Measurements from ENCODE around the gene VGLL4. TPM values are rescaled to one million over a fixed set of nuclear protein-coding genes. Genes with fewer than 3 reads are reported as not detected.

The VGLL4 gene
- total RNA-seq, 1 experiment from 2014 or later = 41.2 TPM

DNA sequence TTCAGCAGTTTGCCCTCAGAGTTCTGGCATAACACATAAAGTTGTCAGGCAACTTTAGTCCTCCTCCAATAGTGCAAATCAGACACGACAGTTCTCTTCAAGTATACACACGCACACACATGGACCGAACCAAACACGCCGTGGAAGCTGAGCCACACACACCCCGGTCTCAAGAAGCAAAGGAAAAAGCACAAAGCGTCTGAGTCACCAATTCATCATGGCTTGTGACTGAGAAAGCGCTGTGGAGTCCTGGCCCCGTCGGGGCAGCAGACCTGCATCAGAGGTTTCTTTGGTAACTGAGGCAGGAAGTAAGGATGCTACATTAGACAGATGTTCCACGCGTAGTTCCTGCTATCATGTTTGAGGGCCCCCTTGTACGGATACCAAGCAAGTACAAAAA, 85.7 kb downstream of the VGLL4 start:
- H3K9me3 ChIP-seq (ENCODE audit: low read depth, low read length, poor library complexity, severe bottlenecking) = no peaks in the 10 kb centered on the region
- ChIA-PET POLR2A (ENCODE audit: low non-redundant PET) (no interaction called here), CTCF (no interaction called here)
- DNase-seq (ENCODE audit: low spot score) = no peak
- TSS peak; percentile 41 for BruUV-seq (replicated peaks)
- TF ChIP-seq, protein P1, sequence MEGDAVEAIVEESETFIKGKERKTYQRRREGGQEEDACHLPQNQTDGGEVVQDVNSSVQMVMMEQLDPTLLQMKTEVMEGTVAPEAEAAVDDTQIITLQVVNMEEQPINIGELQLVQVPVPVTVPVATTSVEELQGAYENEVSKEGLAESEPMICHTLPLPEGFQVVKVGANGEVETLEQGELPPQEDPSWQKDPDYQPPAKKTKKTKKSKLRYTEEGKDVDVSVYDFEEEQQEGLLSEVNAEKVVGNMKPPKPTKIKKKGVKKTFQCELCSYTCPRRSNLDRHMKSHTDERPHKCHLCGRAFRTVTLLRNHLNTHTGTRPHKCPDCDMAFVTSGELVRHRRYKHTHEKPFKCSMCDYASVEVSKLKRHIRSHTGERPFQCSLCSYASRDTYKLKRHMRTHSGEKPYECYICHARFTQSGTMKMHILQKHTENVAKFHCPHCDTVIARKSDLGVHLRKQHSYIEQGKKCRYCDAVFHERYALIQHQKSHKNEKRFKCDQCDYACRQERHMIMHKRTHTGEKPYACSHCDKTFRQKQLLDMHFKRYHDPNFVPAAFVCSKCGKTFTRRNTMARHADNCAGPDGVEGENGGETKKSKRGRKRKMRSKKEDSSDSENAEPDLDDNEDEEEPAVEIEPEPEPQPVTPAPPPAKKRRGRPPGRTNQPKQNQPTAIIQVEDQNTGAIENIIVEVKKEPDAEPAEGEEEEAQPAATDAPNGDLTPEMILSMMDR (conservative IDR thresholded peaks at IDR 0.05; ENCODE audit: low read depth, low read length) = no peak
- TF ChIP-seq EZH2 (IDR thresholded peaks at IDR 0.05; ENCODE audit: borderline replicate concordance, low read depth, low read length, poor library complexity, severe bottlenecking) = no peak
- no peak overlapping the region for H3K27ac ChIP-seq (ENCODE audit: low read depth, low read length, poor library complexity, severe bottlenecking)
- peaks cover 16% of the 10 kb centered on the region for H3K36me3 ChIP-seq (ENCODE audit: insufficient read depth, low read length, poor library complexity, severe bottlenecking)
- no peaks in the 10 kb centered on the region for H3K4me1 ChIP-seq (ENCODE audit: insufficient read depth, low read length, poor library complexity, severe bottlenecking)
- intact Hi-C loops (cut with micrococcal nuclease; ENCODE audit: unreplicated experiment) = no loop called here
- no peak overlapping the region for H3K4me3 ChIP-seq (ENCODE audit: low read depth, low read length, poor library complexity, severe bottlenecking)
- H3K27me3 ChIP-seq (replicated peaks; ENCODE audit: insufficient read depth, low read depth, low read length, poor library complexity) = no peaks in the 10 kb centered on the region

DNA sequence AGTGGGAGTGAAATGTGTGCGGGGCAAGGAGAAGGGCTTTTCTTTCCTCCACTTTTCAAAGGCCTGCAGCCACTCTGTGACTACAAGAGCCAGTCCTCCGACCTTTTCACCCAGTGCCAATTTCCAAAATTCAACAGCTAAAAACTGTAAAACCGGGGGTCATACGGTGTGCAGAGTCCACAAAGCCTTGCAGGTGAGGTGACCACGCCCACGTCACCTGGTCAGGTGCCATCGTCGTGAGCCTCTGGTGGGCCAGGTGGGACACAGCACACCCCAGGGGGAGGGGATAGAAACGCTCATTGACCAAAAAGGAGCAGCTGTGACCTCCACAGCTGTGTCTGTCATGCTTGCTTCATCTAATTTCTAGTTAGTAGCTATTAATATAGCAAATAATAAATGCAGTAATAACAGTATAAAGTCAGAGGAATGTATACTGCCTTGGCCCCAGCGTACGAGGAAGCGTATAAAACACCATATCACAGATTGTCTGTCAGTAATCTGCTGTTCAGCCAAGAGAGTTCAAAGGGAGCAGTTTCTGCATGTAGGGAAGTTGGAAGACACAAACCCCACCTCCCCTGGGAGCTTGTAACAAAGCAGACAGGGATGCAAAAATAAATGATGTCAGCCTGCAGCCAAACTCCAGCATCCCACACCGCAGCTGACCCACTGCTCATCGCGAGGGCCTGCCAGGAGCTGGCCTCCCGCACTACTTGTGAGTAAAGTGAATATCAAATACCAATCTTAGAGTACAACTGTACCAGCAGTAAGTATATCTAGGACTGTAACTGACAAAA, 86.7 kb downstream of the VGLL4 start:
- Histone ChIP-seq H3K9me3 (ENCODE audit: low read depth, low read length, poor library complexity, severe bottlenecking) (no peaks in the 10 kb centered on the region), H3K4me1 (ENCODE audit: insufficient read depth, low read length, poor library complexity, severe bottlenecking) (no peaks in the 10 kb centered on the region), H3K36me3 (ENCODE audit: insufficient read depth, low read length, poor library complexity, severe bottlenecking) (peaks cover 13% of the 10 kb centered on the region), H3K27me3 (replicated peaks; ENCODE audit: insufficient read depth, low read depth, low read length, poor library complexity) (no peaks in the 10 kb centered on the region), H3K4me3 (ENCODE audit: low read depth, low read length, poor library complexity, severe bottlenecking) (no peak overlapping the region), H3K27ac (ENCODE audit: low read depth, low read length, poor library complexity, severe bottlenecking) (no peak overlapping the region)
- ChIA-PET CTCF (no interaction called here), POLR2A (ENCODE audit: low non-redundant PET) (no interaction called here)
- TF ChIP-seq EZH2 (IDR thresholded peaks at IDR 0.05; ENCODE audit: borderline replicate concordance, low read depth, low read length, poor library complexity, severe bottlenecking) = no peak
- TF ChIP-seq, protein P1 (conservative IDR thresholded peaks at IDR 0.05; ENCODE audit: low read depth, low read length) = no peak
- no peak for DNase-seq (ENCODE audit: low spot score)
- BruUV-seq (replicated peaks) = no TSS peak
- intact Hi-C loops (cut with micrococcal nuclease; ENCODE audit: unreplicated experiment) = no loop called here

DNA sequence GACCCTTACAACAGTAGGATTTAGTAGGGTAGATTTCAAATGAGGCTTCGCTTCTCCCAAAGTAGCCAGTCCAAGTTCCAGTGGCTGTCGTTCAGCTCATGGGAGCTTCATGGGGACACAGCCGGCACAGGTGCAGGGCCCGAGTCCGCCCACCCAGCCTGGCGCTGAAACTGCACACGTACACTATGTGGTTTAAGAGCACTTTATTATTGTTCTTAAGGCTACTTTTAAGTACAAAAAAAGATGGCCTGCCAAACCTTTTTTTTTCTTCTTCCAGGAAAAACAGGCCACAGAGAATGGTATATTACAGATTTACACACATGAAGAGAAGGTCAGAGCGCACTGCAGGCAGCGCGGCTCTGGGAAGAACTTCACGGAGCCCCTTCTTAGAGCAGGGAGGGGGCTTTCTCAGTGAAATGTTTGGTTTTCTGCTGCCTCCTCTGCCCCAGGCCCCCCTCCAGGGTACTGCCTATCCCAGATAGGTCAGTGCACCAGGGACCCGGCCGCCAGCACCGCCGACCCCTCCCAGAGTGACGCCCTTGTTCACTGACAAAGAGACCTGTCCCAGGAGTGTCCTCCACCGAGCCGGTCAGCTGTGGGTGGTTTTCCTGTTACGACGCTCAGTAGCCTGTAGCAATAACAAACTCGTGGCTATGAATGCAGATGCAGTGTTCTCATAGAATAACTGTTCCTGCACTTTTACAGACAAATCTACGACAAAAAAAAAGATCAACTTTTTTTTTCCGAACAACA, 87.7 kb downstream of the VGLL4 start:
- no TSS peak for BruUV-seq (replicated peaks)
- no peak for TF ChIP-seq EZH2 (IDR thresholded peaks at IDR 0.05; ENCODE audit: borderline replicate concordance, low read depth, low read length, poor library complexity, severe bottlenecking)
- TF ChIP-seq, protein P1 (conservative IDR thresholded peaks at IDR 0.05; ENCODE audit: low read depth, low read length) = no peak
- no peak for DNase-seq (ENCODE audit: low spot score)
- POLR2A ChIA-PET (ENCODE audit: low non-redundant PET) = interaction anchor here (0.6 kb wide), 1 partner anchor 47 kb away, joined by 7 read pairs; no protein-coding TSS in a partner anchor
- CTCF ChIA-PET = no interaction called here
- intact Hi-C loops (cut with micrococcal nuclease; ENCODE audit: unreplicated experiment) = no loop called here
- Histone ChIP-seq H3K27me3 (replicated peaks; ENCODE audit: insufficient read depth, low read depth, low read length, poor library complexity) (no peaks in the 10 kb centered on the region), H3K9me3 (ENCODE audit: low read depth, low read length, poor library complexity, severe bottlenecking) (no peaks in the 10 kb centered on the region), H3K4me1 (ENCODE audit: insufficient read depth, low read length, poor library complexity, severe bottlenecking) (no peaks in the 10 kb centered on the region), H3K4me3 (ENCODE audit: low read depth, low read length, poor library complexity, severe bottlenecking) (no peak overlapping the region), H3K27ac (ENCODE audit: low read depth, low read length, poor library complexity, severe bottlenecking) (no peak overlapping the region), H3K36me3 (ENCODE audit: insufficient read depth, low read length, poor library complexity, severe bottlenecking) (peaks cover 13% of the 10 kb centered on the region)
